Loucy (cell line): ENCODE data around the gene COLEC11.

Experiments
- H2AFZ ChIP-seq: fragments of 200-600 bp; sonication (generic); 2 replicates; pipeline ENCODE4 v1.6.0; 2016; ENCODE audit warnings: antibody characterized with exemption, mild to moderate bottlenecking, low read length, moderate library complexity
- H3F3A ChIP-seq: fragments of 200-600 bp; 2 replicates; pipeline ENCODE4 v1.6.0; 2016; ENCODE audit warnings: antibody characterized with exemption, low read depth, mild to moderate bottlenecking
- H3K27me3 ChIP-seq: fragments of 200-600 bp; sonication (generic); 2 replicates; pipeline ENCODE4 v1.6.1; 2014; ENCODE audit warnings: low read length, mild to moderate bottlenecking; ENCODE audit not compliant: insufficient read depth, poor library complexity, severe bottlenecking
- H3K36me3 ChIP-seq: fragments of 200-600 bp; sonication (generic); 2 replicates; pipeline ENCODE4 v1.6.1; 2016; ENCODE audit warnings: low read length; ENCODE audit not compliant: insufficient read depth
- H3K4me1 ChIP-seq: fragments of 200-600 bp; sonication (generic); 2 replicates; pipeline ENCODE4 v1.5.1; 2014; ENCODE audit warnings: low read length, mild to moderate bottlenecking; ENCODE audit not compliant: insufficient read depth, poor library complexity, severe bottlenecking
- H3K4me2 ChIP-seq: fragments of 200-600 bp; sonication (generic); 2 replicates; pipeline ENCODE4 v1.6.0; 2014; ENCODE audit warnings: antibody characterized with exemption, low read length, low read depth, mild to moderate bottlenecking; ENCODE audit not compliant: poor library complexity, severe bottlenecking
- H3K4me3 ChIP-seq: fragments of 200-600 bp; sonication (generic); 2 replicates; pipeline ENCODE4 v1.5.1; 2014; ENCODE audit warnings: low read length, mild to moderate bottlenecking, mixed read lengths; ENCODE audit not compliant: poor library complexity, severe bottlenecking
- H3K79me2 ChIP-seq: fragments of 200-600 bp; sonication (generic); 2 replicates; pipeline ENCODE4 v1.6.1; 2014; ENCODE audit warnings: low read length; ENCODE audit not compliant: insufficient read depth
- H3K9ac ChIP-seq: fragments of 200-600 bp; sonication (generic); 2 replicates; pipeline ENCODE4 v1.6.0; 2014; ENCODE audit warnings: mild to moderate bottlenecking, low read depth, low read length, moderate library complexity; ENCODE audit not compliant: poor library complexity, severe bottlenecking
- H3K9me2 ChIP-seq: fragments of 200-600 bp; sonication (generic); replicated peaks from 2 replicates; pipeline ENCODE4 v1.6.1; 2016; ENCODE audit warnings: low read depth, low read length, mixed read lengths
- H3K9me3 ChIP-seq: fragments of 200-600 bp; sonication (generic); 2 replicates; pipeline ENCODE4 v1.6.1; 2014; ENCODE audit warnings: mild to moderate bottlenecking, antibody characterized with exemption, low read length, low read depth; ENCODE audit not compliant: insufficient read depth
- H4K20me1 ChIP-seq: fragments of 200-600 bp; sonication (generic); 2 replicates; pipeline ENCODE4 v1.6.0; 2014; ENCODE audit warnings: antibody characterized with exemption, low read length, mild to moderate bottlenecking; ENCODE audit not compliant: insufficient read depth, poor library complexity, severe bottlenecking
- EZH2phosphoT487 ChIP-seq: fragments of 200-600 bp; IDR thresholded peaks from 2 replicates; pipeline ENCODE4 v1.6.1; 2018; ENCODE audit warnings: antibody characterized with exemption, mild to moderate bottlenecking, moderate library complexity, borderline replicate concordance
- TF ChIP-seq, protein P1 (sequence below): fragments of 200-600 bp; sonication (generic); conservative IDR thresholded peaks from 2 replicates; pipeline ENCODE4 v1.5.1; 2014; ENCODE audit warnings: mild to moderate bottlenecking, antibody characterized with exemption, low read length

Gene COLEC11

DNA sequence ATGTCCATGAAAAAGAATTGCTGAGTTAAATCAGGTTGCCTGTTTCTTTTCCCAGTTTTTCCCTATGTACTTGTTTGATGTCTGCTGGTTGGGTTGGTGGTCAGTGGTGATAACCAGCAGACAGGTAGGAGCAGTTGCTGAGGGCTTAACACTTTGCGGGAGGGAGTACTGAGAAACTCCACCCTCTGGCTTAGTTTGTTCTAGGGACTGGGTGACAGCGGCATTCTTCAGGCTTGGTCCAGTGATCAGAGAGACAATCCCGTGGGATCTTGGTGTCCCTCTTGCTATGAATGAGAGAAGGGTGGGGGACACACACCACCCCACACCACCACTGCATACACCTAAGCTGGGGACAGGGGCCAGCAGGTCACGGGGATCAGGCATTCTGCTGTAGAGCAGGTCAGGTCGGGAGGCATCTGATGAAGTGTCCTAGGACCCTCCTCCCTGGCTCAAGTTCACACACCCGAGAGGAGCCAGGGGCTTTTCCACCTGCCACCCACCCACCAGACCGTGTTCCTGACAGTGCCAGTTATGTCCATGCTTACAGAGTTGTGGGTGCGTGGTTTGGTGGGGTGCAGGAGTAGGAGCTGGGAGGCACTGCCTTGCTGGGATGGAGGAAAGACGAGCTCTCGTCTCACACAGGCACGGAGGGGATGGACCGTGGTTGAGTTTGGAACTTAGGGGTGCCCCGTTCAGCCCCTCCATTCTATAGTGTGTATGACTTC, 41.8 kb downstream of the COLEC11 start:
- Histone ChIP-seq H3K36me3 (no peaks in the 10 kb centered on the region), H3K9me2 (no peaks in the 10 kb centered on the region), H3K9me3 (no peaks in the 10 kb centered on the region), H3K27me3 (no peaks in the 10 kb centered on the region), H3K4me3 (no peak overlapping the region), H3K4me1 (no peaks in the 10 kb centered on the region), H4K20me1 (no peaks in the 10 kb centered on the region), H3K9ac (no peak overlapping the region), H3K79me2 (no peaks in the 10 kb centered on the region), H2AFZ (no peak overlapping the region), H3F3A (no peaks in the 10 kb centered on the region), H3K4me2 (no peak overlapping the region)
- TF ChIP-seq EZH2phosphoT487: no peak
- TF ChIP-seq, protein P1, sequence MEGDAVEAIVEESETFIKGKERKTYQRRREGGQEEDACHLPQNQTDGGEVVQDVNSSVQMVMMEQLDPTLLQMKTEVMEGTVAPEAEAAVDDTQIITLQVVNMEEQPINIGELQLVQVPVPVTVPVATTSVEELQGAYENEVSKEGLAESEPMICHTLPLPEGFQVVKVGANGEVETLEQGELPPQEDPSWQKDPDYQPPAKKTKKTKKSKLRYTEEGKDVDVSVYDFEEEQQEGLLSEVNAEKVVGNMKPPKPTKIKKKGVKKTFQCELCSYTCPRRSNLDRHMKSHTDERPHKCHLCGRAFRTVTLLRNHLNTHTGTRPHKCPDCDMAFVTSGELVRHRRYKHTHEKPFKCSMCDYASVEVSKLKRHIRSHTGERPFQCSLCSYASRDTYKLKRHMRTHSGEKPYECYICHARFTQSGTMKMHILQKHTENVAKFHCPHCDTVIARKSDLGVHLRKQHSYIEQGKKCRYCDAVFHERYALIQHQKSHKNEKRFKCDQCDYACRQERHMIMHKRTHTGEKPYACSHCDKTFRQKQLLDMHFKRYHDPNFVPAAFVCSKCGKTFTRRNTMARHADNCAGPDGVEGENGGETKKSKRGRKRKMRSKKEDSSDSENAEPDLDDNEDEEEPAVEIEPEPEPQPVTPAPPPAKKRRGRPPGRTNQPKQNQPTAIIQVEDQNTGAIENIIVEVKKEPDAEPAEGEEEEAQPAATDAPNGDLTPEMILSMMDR: no peak

DNA sequence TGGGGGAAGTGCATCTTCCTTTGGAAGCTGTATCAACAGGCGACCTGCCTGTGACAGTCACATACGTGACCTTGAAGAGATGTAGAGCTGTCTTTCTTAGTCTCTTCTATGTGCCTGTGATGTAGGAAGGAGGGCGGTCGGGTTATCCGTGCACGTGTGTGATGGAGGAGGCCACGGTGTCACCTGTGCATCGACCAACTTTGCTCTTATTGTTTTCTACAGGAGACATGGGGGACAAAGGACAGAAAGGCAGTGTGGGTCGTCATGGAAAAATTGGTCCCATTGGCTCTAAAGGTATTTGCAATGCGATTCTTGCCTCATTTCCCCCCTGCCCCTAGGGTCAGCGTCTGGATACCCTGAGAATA, 42.4 kb downstream of the COLEC11 start:
- Histone ChIP-seq H3K9me3 (no peaks in the 10 kb centered on the region), H3K4me1 (no peaks in the 10 kb centered on the region), H3K4me2 (no peak overlapping the region), H2AFZ (no peak overlapping the region), H3K27me3 (no peaks in the 10 kb centered on the region), H3K36me3 (no peaks in the 10 kb centered on the region), H3K79me2 (no peaks in the 10 kb centered on the region), H3K9me2 (no peaks in the 10 kb centered on the region), H3K9ac (no peak overlapping the region), H4K20me1 (no peaks in the 10 kb centered on the region), H3K4me3 (no peak overlapping the region), H3F3A (no peaks in the 10 kb centered on the region)
- TF ChIP-seq EZH2phosphoT487: no peak
- TF ChIP-seq, protein P1: no peak

DNA sequence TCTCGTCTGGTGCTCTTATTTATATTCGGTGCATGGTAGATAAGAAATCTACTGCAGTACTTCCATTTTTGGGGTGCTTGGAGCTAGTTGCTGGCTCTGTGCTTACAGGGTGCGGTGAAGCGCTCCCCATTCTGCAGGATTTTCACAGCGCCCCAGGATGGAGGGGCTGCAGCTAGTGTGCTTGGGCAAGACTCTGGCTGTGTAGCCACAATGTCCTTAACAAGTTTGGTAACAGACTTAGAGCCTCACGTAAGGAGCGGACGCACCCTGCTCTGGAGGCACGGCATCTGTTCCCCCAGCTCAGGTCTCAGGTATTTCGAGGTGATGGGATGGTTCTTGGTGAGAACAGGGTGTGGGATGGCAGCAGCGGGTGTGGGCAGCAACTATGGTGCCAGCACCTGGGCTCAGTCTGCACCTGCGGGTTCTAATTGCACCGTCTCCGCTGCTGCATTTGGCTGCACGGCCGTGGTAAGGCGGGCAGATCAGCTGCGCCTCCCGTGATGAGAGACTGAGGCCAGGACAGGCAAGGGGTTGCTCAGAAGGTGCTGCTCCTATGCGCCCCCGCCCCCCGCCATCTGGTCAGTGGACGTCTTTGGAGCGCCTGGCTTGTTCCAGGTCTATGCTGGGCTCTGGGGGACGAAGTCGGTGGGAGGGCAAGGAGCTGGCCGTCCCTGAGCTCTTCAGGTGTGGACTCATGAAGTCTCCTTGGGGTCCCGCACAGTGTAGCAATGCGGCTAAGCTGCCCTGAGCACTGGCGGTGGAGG, 43.0 kb downstream of the COLEC11 start:
- Histone ChIP-seq H3K9me3 (no peaks in the 10 kb centered on the region), H3F3A (no peaks in the 10 kb centered on the region), H2AFZ (no peak overlapping the region), H3K4me1 (no peaks in the 10 kb centered on the region), H3K4me2 (no peak overlapping the region), H3K9me2 (no peaks in the 10 kb centered on the region), H4K20me1 (no peaks in the 10 kb centered on the region), H3K36me3 (no peaks in the 10 kb centered on the region), H3K27me3 (no peaks in the 10 kb centered on the region), H3K79me2 (no peaks in the 10 kb centered on the region), H3K9ac (no peak overlapping the region), H3K4me3 (no peak overlapping the region)
- TF ChIP-seq, protein P1: no peak
- TF ChIP-seq EZH2phosphoT487: no peak
